H1 (cell line): ENCODE measurements around the gene UGT1A8. TPM values are rescaled to one million over a fixed set of nuclear protein-coding genes. Genes with fewer than 3 reads are reported as not detected.

Experiments
- CTCF ChIA-PET: fragments of 300-600 bp; sonication (Branson Sonifier 250); formaldehyde crosslinking; loops from one replicate; lab custom pipeline; 2021; ENCODE audit not compliant: partially characterized antibody; lab: Charles Lee
- POLR2A ChIA-PET: fragments of 300-600 bp; sonication (Branson Sonifier 250); formaldehyde crosslinking; loops from one replicate; lab custom pipeline; 2021; ENCODE audit warnings: inconsistent platforms; ENCODE audit not compliant: partially characterized antibody; lab: Charles Lee
- DNase-seq, 2 experiments: peaks; one replicate each; pipeline versions ENCODE4 v3.0.0 to v3.0.0-alpha.2; 2010 to 2022; ENCODE audit warnings: low spot score in 2 of 2, low read depth in 1 of 2, mixed read lengths in 1 of 2
- FAIRE-seq: peaks from 2 replicates; lab custom pipeline; 2011; peaks lifted over from hg19 to GRCh38; lab: Jason Lieb, UNC
- H2AFZ ChIP-seq: 2 replicates; pipeline ENCODE4 v1.8.1; 2012; ENCODE audit warnings: low read length, inconsistent platforms
- H2AK5ac ChIP-seq: 2 replicates; pipeline ENCODE4 v1.6.1; 2013; ENCODE audit warnings: low read depth, low read length
- H2BK120ac ChIP-seq: replicated peaks from 2 replicates; pipeline ENCODE3; 2013; ENCODE audit warnings: low read depth, low read length, inconsistent platforms
- H2BK12ac ChIP-seq: 2 replicates; pipeline ENCODE4 v1.6.1; 2013; ENCODE audit warnings: low read depth, low read length
- H2BK15ac ChIP-seq: 2 replicates; pipeline ENCODE4 v1.6.1; 2013; ENCODE audit warnings: low read length
- H2BK20ac ChIP-seq: 2 replicates; pipeline ENCODE4 v1.6.1; 2013; ENCODE audit warnings: low read length
- H2BK5ac ChIP-seq: 2 replicates; pipeline ENCODE4 v1.6.1; 2013; ENCODE audit warnings: low read depth, low read length
- H3K14ac ChIP-seq: 2 replicates; pipeline ENCODE4 v1.6.1; 2013; ENCODE audit warnings: inconsistent platforms; ENCODE audit not compliant: insufficient read length
- H3K18ac ChIP-seq: 2 replicates; pipeline ENCODE4 v1.6.1; 2013; ENCODE audit warnings: low read length; ENCODE audit errors: extremely low read depth
- H3K23ac ChIP-seq: 2 replicates; pipeline ENCODE4 v1.6.1; 2013; ENCODE audit warnings: inconsistent platforms; ENCODE audit not compliant: insufficient read length
- H3K23me2 ChIP-seq: 2 replicates; pipeline ENCODE4 v1.6.1; 2013; ENCODE audit warnings: low read depth, low read length
- H3K27ac ChIP-seq: 2 replicates; pipeline ENCODE4 v1.6.1; 2011; ENCODE audit warnings: low read depth, low read length, inconsistent platforms
- H3K27me3 ChIP-seq, 4 experiments: replicated peaks in 1 of 4; 1 replicate in 1 of 4; 2 replicates in 3 of 4; pipeline versions ENCODE4 v1.6.1 to v1.8.1; 2011 to 2013; ENCODE audit warnings: low read length in 3 of 4, mild to moderate bottlenecking in 3 of 4, inconsistent platforms in 2 of 4, mixed read lengths in 2 of 4, moderate library complexity in 1 of 4; ENCODE audit not compliant: control insufficient read depth in 3 of 4, insufficient read depth in 3 of 4; ENCODE audit errors: extremely low read depth in 1 of 4
- H3K36me3 ChIP-seq, 4 experiments: 2 replicates each; pipeline versions ENCODE4 v1.6.1 to v1.8.1; 2011 to 2013; ENCODE audit warnings: mild to moderate bottlenecking in 4 of 4, low read length in 3 of 4, moderate library complexity in 2 of 4, control low read depth in 1 of 4, inconsistent platforms in 1 of 4; ENCODE audit not compliant: insufficient read depth in 4 of 4, control insufficient read depth in 2 of 4
- H3K4ac ChIP-seq: replicated peaks from 2 replicates; pipeline ENCODE3; 2013; ENCODE audit warnings: low read length, low read depth, mixed read lengths, inconsistent platforms; ENCODE audit not compliant: insufficient read length
- H3K4me1 ChIP-seq, 4 experiments: replicated peaks in 1 of 4; 1 replicate in 1 of 4; 2 replicates in 3 of 4; pipeline versions ENCODE4 v1.6.1 to v1.8.1; 2011 to 2013; ENCODE audit warnings: low read length in 3 of 4, inconsistent platforms in 2 of 4, mixed read lengths in 1 of 4; ENCODE audit not compliant: insufficient read depth in 4 of 4, control insufficient read depth in 3 of 4
- H3K4me2 ChIP-seq, 2 experiments: 2 replicates each; pipeline versions ENCODE4 v1.6.1 to v1.8.1; 2011 to 2013; ENCODE audit warnings: low read depth in 2 of 2, low read length in 2 of 2, control low read depth in 1 of 2, inconsistent platforms in 1 of 2, mild to moderate bottlenecking in 1 of 2; ENCODE audit not compliant: insufficient read depth in 1 of 2
- H3K4me3 ChIP-seq, 4 experiments: fragments of 200-600, 300-600 bp in 1 of 4; sonication (generic), shearing (Covaris generic), sonication (Bioruptor Twin) in 1 of 4; 2 replicates each; pipeline versions ENCODE4 v1.5.1 to v1.8.1; 2011 to 2016; ENCODE audit warnings: low read length in 4 of 4, low read depth in 3 of 4, control low read depth in 2 of 4, inconsistent platforms in 2 of 4, mild to moderate bottlenecking in 2 of 4, mixed read lengths in 1 of 4, moderate library complexity in 1 of 4; ENCODE audit not compliant: insufficient read depth in 2 of 4; ENCODE audit errors: extremely low read depth in 1 of 4
- H3K56ac ChIP-seq: replicated peaks from 2 replicates; pipeline ENCODE3; 2013; ENCODE audit warnings: low read depth, mild to moderate bottlenecking, mixed read lengths, low read length, inconsistent platforms; ENCODE audit not compliant: insufficient read length
- H3K79me1 ChIP-seq: 2 replicates; pipeline ENCODE4 v1.6.1; 2013; ENCODE audit warnings: low read depth, low read length, control low read depth
- H3K79me2 ChIP-seq, 2 experiments: 2 replicates each; pipeline versions ENCODE4 v1.6.1 to v1.8.1; 2012 to 2013; ENCODE audit warnings: low read length in 2 of 2, mild to moderate bottlenecking in 2 of 2, inconsistent platforms in 1 of 2; ENCODE audit not compliant: insufficient read depth in 2 of 2, control insufficient read depth in 1 of 2
- H3K9ac ChIP-seq, 4 experiments: replicated peaks in 1 of 4; 1 replicate in 1 of 4; 2 replicates in 3 of 4; pipeline versions ENCODE4 v1.6.1 to v1.8.1; 2011 to 2013; ENCODE audit warnings: low read depth in 3 of 4, low read length in 3 of 4, control low read depth in 2 of 4, mild to moderate bottlenecking in 2 of 4, moderate library complexity in 2 of 4, inconsistent platforms in 1 of 4; ENCODE audit errors: extremely low read depth in 1 of 4
- H3K9me3 ChIP-seq, 2 experiments: 2 replicates each; pipeline versions ENCODE4 v1.6.1 to v1.8.1; 2012 to 2013; ENCODE audit warnings: mild to moderate bottlenecking in 2 of 2, moderate library complexity in 2 of 2, control low read depth in 1 of 2, inconsistent platforms in 1 of 2, low read depth in 1 of 2, low read length in 1 of 2, mixed read lengths in 1 of 2; ENCODE audit not compliant: insufficient read depth in 2 of 2
- H4K20me1 ChIP-seq, 2 experiments: replicated peaks in 1 of 2; 2 replicates each; pipeline versions ENCODE3 to v1.8.1; 2011 to 2013; ENCODE audit warnings: inconsistent platforms in 2 of 2, low read length in 2 of 2, mild to moderate bottlenecking in 1 of 2; ENCODE audit not compliant: insufficient read depth in 2 of 2, control insufficient read depth in 1 of 2
- H4K5ac ChIP-seq: 2 replicates; pipeline ENCODE4 v1.6.1; 2013; ENCODE audit warnings: low read length, low read depth, mixed read lengths, inconsistent platforms; ENCODE audit not compliant: insufficient read length
- H4K8ac ChIP-seq: 2 replicates; pipeline ENCODE4 v1.8.0; 2013; ENCODE audit warnings: mild to moderate bottlenecking, moderate library complexity, low read length, inconsistent platforms; ENCODE audit not compliant: insufficient read depth; ENCODE audit errors: extremely low read depth
- H4K91ac ChIP-seq: replicated peaks from 2 replicates; pipeline ENCODE3; 2013; ENCODE audit warnings: low read length, mixed read lengths, inconsistent platforms; ENCODE audit not compliant: insufficient read length
- CBX5 ChIP-seq: fragments of 300-800, 300-1000 bp; sonication (generic); IDR thresholded peaks from 2 replicates; pipeline ENCODE4 v1.7.1; 2016; ENCODE audit warnings: antibody characterized with exemption, low read length, low read depth
- CBX8 ChIP-seq: fragments of 300-800, 300-1000 bp; sonication (generic); IDR thresholded peaks from 2 replicates; pipeline ENCODE4 v1.7.1; 2016; ENCODE audit warnings: low read depth, low read length, borderline replicate concordance
- CREB1 ChIP-seq: IDR thresholded peaks from 2 replicates; pipeline ENCODE4 v1.6.1; 2012; ENCODE audit warnings: inconsistent platforms
- HDAC2 ChIP-seq, 2 experiments: fragments of 300-600 bp in 1 of 2; sonication (generic) in 1 of 2; IDR thresholded peaks; 2 replicates each; pipeline ENCODE4 v1.6.1; 2011 to 2012; ENCODE audit warnings: low read depth in 2 of 2, low read length in 2 of 2, mild to moderate bottlenecking in 2 of 2, moderate library complexity in 2 of 2, borderline replicate concordance in 1 of 2, inconsistent platforms in 1 of 2
- NANOG ChIP-seq: IDR thresholded peaks from 2 replicates; pipeline ENCODE4 v1.6.1; 2011; ENCODE audit warnings: low read length, low read depth, mild to moderate bottlenecking, inconsistent platforms; ENCODE audit not compliant: insufficient read depth, poor library complexity, severe bottlenecking
- RAD21 ChIP-seq, 2 experiments: IDR thresholded peaks in 1 of 2; conservative IDR thresholded peaks in 1 of 2; 2 replicates each; pipeline ENCODE4 v1.6.1; 2011; ENCODE audit warnings: low read depth in 2 of 2, low read length in 2 of 2, improper control_type of control experiment in 1 of 2, inconsistent platforms in 1 of 2, mild to moderate bottlenecking in 1 of 2, moderate library complexity in 1 of 2
- RNF2 ChIP-seq: fragments of 200-900, 300-1000 bp; sonication (generic); IDR thresholded peaks from 2 replicates; pipeline ENCODE4 v1.7.1; 2016; ENCODE audit warnings: borderline replicate concordance, low read depth, mild to moderate bottlenecking, antibody characterized with exemption, low read length; ENCODE audit not compliant: poor library complexity, severe bottlenecking; ENCODE audit errors: missing control alignments
- TEAD4 ChIP-seq: IDR thresholded peaks from 2 replicates; pipeline ENCODE4 v1.6.1; 2012; ENCODE audit warnings: low read depth, low read length, inconsistent platforms, mixed read lengths
- YY1 ChIP-seq: IDR thresholded peaks from 2 replicates; pipeline ENCODE4 v1.6.1; 2011; ENCODE audit warnings: low read depth, mild to moderate bottlenecking, low read length
- WGBS, 2 experiments: shearing (Covaris generic) in 1 of 2; methylation state at CpG; one replicate each; pipeline versions ENCODE4 v1.1.6 to v1.1.7; 2013 to 2015; ENCODE audit warnings: low lambda C conversion rate in 2 of 2, mixed read lengths in 2 of 2, inconsistent platforms in 1 of 2, low coverage in 1 of 2, missing lambda C conversion rate in 1 of 2; ENCODE audit not compliant: insufficient replicate concordance in 2 of 2, insufficient coverage in 1 of 2, insufficient read length in 1 of 2; ENCODE audit errors: extremely low coverage in 1 of 2, missing lambda C conversion rate in 1 of 2; 5-methylcytosine and 5-hydroxymethylcytosine counted together
- polyA plus RNA-seq, 7 experiments: library from polyadenylated mRNA; depleted of rRNA in 3 of 7; stranded (reverse) in 5 of 7; unstranded in 2 of 7; fragments of >200 nt in 5 of 7; fragments of 200-250 nt in 2 of 7; gene quantifications; 1 replicate in 5 of 7; 2 replicates in 1 of 7; 4 replicates in 1 of 7; pipeline versions ENCODE4 v1.2.1 to v1.2.3, GENCODE V29; 2011 to 2013; ENCODE audit warnings: missing spikeins in 2 of 7, mixed read lengths in 2 of 7
- total RNA-seq: library from RNA; stranded (reverse); fragmentation: NEBNext Ultra II Directional; extraction: Animal tissue kit (Norgen Biotek cat#: 25700); gene quantifications from 2 replicates; pipeline ENCODE4 v1.2.1, GENCODE V29; 2021

UGT1A8 gene
- total and polyA plus RNA-seq, 2 of the 8 experiments (the other 6 are each of a cell fraction or from before 2014, with no cell fraction given) = not detected

DNA sequence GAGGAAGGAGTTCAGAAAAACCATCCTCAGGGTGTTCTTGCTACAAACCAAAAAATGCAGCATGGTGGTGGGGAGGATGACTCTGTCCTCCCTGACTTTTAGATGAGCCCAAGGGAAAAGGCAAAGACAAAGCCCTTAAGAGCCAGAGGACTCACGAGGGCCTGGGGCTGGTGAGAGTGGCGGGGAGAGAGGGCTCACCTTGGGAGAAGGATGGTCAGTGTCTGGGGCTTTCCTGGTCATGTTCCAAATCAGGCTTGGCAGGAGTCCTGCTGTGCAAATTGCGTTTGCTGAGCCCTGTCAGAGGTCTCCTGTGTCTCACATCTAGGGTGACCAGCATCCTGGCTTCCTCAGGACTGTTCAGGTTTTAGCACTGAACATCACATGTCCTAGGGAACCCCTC lies 147.3 kb downstream of the UGT1A8 start:
- no peak overlapping the region for H2BK120ac ChIP-seq
- ChIA-PET CTCF (no interaction called here), POLR2A (no interaction called here)
- no peak overlapping the region for H2AFZ ChIP-seq
- no peaks in the 10 kb centered on the region for H3K36me3 ChIP-seq
- H2BK15ac ChIP-seq = no peak overlapping the region
- no peaks in the 10 kb centered on the region for H3K79me1 ChIP-seq
- TF ChIP-seq TEAD4 (no peak), RAD21 (IDR thresholded peaks at IDR 0.05 in 1 of 2, conservative IDR thresholded peaks at IDR 0.05 in 1 of 2; ENCODE audit: low read depth in 2 of 2, low read length in 2 of 2) (no peak), CREB1 (no peak), YY1 (no peak), HDAC2 (IDR thresholded peaks at IDR 0.05; ENCODE audit: borderline replicate concordance in 1 of 2, low read depth in 2 of 2, low read length in 2 of 2) (no peak), CBX8 (no peak), CBX5 (no peak), NANOG (no peak), RNF2 (no peak)
- no peak overlapping the region for H3K56ac ChIP-seq
- H3K4ac ChIP-seq = no peak overlapping the region
- H2AK5ac ChIP-seq = no peak overlapping the region
- DNase-seq (no peak), FAIRE-seq (no peak)
- H3K27me3 ChIP-seq = no peaks in the 10 kb centered on the region
- no peak overlapping the region for H3K18ac ChIP-seq
- no peak overlapping the region for H3K23ac ChIP-seq
- no peak overlapping the region for H3K4me3 ChIP-seq
- H3K14ac ChIP-seq = no peak overlapping the region
- WGBS, 2 experiments = 71% methylated on average over 3 of the region's 3 CpGs; no CpG with 5 or more reads in 1 of the 2 experiments
- no peak overlapping the region for H3K9ac ChIP-seq
- no peak overlapping the region for H2BK12ac ChIP-seq
- H2BK5ac ChIP-seq = no peak overlapping the region
- no peaks in the 10 kb centered on the region; a peak in 1 of 7 replicates for H3K4me1 ChIP-seq
- no peaks in the 10 kb centered on the region for H4K20me1 ChIP-seq
- no peak overlapping the region for H4K8ac ChIP-seq
- H3K23me2 ChIP-seq = no peaks in the 10 kb centered on the region
- H3K9me3 ChIP-seq = 0 out of 4 replicates have a peak, but pooled peaks cover 0 to 4% of the 10 kb centered on the region in 2 experiments
- no peak overlapping the region for H4K91ac ChIP-seq
- H2BK20ac ChIP-seq = no peak overlapping the region
- H3K27ac ChIP-seq = no peak overlapping the region
- no peaks in the 10 kb centered on the region for H3K79me2 ChIP-seq
- H4K5ac ChIP-seq = no peak overlapping the region
- no peak overlapping the region for H3K4me2 ChIP-seq
